Neural cell (in vitro differentiated cells): ENCODE data around the gene EXOC6B. TPM values are rescaled to one million over a fixed set of nuclear protein-coding genes. Genes with fewer than 3 reads are reported as not detected.
"Not testable (repeated sequence)": the region's sequence is repeated elsewhere in the genome, so short reads cannot be mapped to it uniquely, and the experiment has no call there.

Experiments used
- H2AFZ ChIP-seq: fragments of 200-600, 300-800 bp; sonication (generic), shearing (Covaris generic); 2 replicates; pipeline ENCODE4 v1.6.0; 2014; ENCODE audit warnings: low read depth, mild to moderate bottlenecking, antibody characterized with exemption, low read length, moderate library complexity
- H3F3A ChIP-seq: fragments of 200-600 bp; shearing (Covaris generic); 2 replicates; pipeline ENCODE4 v1.6.1; 2016; ENCODE audit warnings: mild to moderate bottlenecking, moderate library complexity, mixed read lengths, antibody characterized with exemption, low read length; ENCODE audit not compliant: insufficient read depth, poor library complexity, severe bottlenecking
- H3K27ac ChIP-seq: fragments of 200-600, 300-800 bp; sonication (generic), shearing (Covaris generic); 2 replicates; pipeline ENCODE4 v1.5.1; 2014; ENCODE audit warnings: mild to moderate bottlenecking, low read length, moderate library complexity
- H3K27me3 ChIP-seq: fragments of 300-800, 200-600 bp; sonication (generic), shearing (Covaris generic); 2 replicates; pipeline ENCODE4 v1.6.0; 2014; ENCODE audit warnings: mild to moderate bottlenecking, low read depth, low read length, moderate library complexity; ENCODE audit not compliant: insufficient read depth
- H3K36me3 ChIP-seq: fragments of 300-800, 200-600 bp; sonication (generic), shearing (Covaris generic); 2 replicates; pipeline ENCODE4 v1.5.1; 2014; ENCODE audit warnings: mild to moderate bottlenecking, antibody characterized with exemption, low read length, moderate library complexity; ENCODE audit not compliant: insufficient read depth
- H3K4me2 ChIP-seq: fragments of 300-800, 200-600 bp; sonication (generic), shearing (Covaris generic); 2 replicates; pipeline ENCODE4 v1.6.0; 2014; ENCODE audit warnings: mild to moderate bottlenecking, low read length
- H3K4me3 ChIP-seq: fragments of 300-800, 200-600 bp; sonication (generic), shearing (Covaris generic); 2 replicates; pipeline ENCODE4 v1.5.1; 2014; ENCODE audit warnings: mild to moderate bottlenecking, low read length, moderate library complexity
- H3K79me2 ChIP-seq: fragments of 200-600 bp; shearing (Covaris generic); replicated peaks from 2 replicates; pipeline ENCODE4 v1.6.0; 2014; ENCODE audit warnings: mild to moderate bottlenecking, low read length, moderate library complexity; ENCODE audit not compliant: insufficient read depth
- H3K9ac ChIP-seq: fragments of 300-800, 200-600 bp; sonication (generic), shearing (Covaris generic); 2 replicates; pipeline ENCODE4 v1.6.1; 2016; ENCODE audit warnings: mild to moderate bottlenecking, low read length, mixed read lengths
- H3K9me2 ChIP-seq: fragments of 200-600 bp; shearing (Covaris generic); 2 replicates; pipeline ENCODE4 v1.6.1; 2016; ENCODE audit warnings: mild to moderate bottlenecking, low read length, mixed read lengths; ENCODE audit not compliant: insufficient read depth
- H3K9me3 ChIP-seq: fragments of 200-600, 300-800 bp; sonication (generic), shearing (Covaris generic); 2 replicates; pipeline ENCODE4 v1.6.1; 2016; ENCODE audit warnings: mild to moderate bottlenecking, mixed run types, low read length, moderate library complexity, mixed read lengths
- H4K20me1 ChIP-seq: fragments of 200-600 bp; shearing (Covaris generic); 2 replicates; pipeline ENCODE4 v1.6.1; 2016; ENCODE audit warnings: mild to moderate bottlenecking, mixed run types; ENCODE audit not compliant: insufficient read depth
- EP300 ChIP-seq: fragments of 450-650 bp; conservative IDR thresholded peaks from 2 replicates; pipeline ENCODE4 v1.6.1; 2014; ENCODE audit warnings: antibody characterized with exemption, mild to moderate bottlenecking, moderate library complexity; ENCODE audit not compliant: poor library complexity, severe bottlenecking
- EZH2 ChIP-seq: fragments of 200-600, 300-800 bp; shearing (Covaris generic), sonication (generic); IDR thresholded peaks from 2 replicates; pipeline ENCODE4 v1.6.1; 2014; ENCODE audit warnings: antibody characterized with exemption, low read length, borderline replicate concordance, mild to moderate bottlenecking; ENCODE audit not compliant: insufficient read depth, poor library complexity, severe bottlenecking
- MXI1 ChIP-seq: fragments of 450-650 bp; conservative IDR thresholded peaks from 2 replicates; pipeline ENCODE4 v1.6.1; 2014; ENCODE audit warnings: antibody characterized with exemption, mild to moderate bottlenecking; ENCODE audit not compliant: poor library complexity, severe bottlenecking
- POLR2AphosphoS5 ChIP-seq: IDR thresholded peaks from 2 replicates; pipeline ENCODE4 v1.6.1; 2012
- RAD21 ChIP-seq: fragments of 450-650 bp; conservative IDR thresholded peaks from 2 replicates; pipeline ENCODE4 v1.6.1; 2014; ENCODE audit warnings: antibody characterized with exemption, mild to moderate bottlenecking, moderate library complexity
- SMC3 ChIP-seq: fragments of 450-650 bp; conservative IDR thresholded peaks from 2 replicates; pipeline ENCODE4 v1.6.1; 2014; ENCODE audit warnings: antibody characterized with exemption, mild to moderate bottlenecking, moderate library complexity; ENCODE audit not compliant: poor library complexity
- TAF1 ChIP-seq: IDR thresholded peaks from 2 replicates; pipeline ENCODE4 v1.6.1; 2012; ENCODE audit warnings: low read depth
- polyA plus RNA-seq: library from polyadenylated mRNA; depleted of rRNA; stranded (reverse); fragments of >200 nt; gene quantifications from 2 replicates; pipeline ENCODE4 v1.2.3, GENCODE V29; 2014
- TF ChIP-seq, protein P1 (sequence below): fragments of 450-650 bp; IDR thresholded peaks from 2 replicates; pipeline ENCODE4 v1.5.1; 2014; ENCODE audit warnings: antibody characterized with exemption, mild to moderate bottlenecking, moderate library complexity; ENCODE audit not compliant: poor library complexity, severe bottlenecking
- TF ChIP-seq, protein P2 (sequence below): IDR thresholded peaks from 2 replicates; pipeline ENCODE4 v1.6.1; 2012; ENCODE audit warnings: borderline replicate concordance

Gene EXOC6B
- polyA plus RNA-seq, 1 donor from 2014 or later, result 23.4 TPM

DNA sequence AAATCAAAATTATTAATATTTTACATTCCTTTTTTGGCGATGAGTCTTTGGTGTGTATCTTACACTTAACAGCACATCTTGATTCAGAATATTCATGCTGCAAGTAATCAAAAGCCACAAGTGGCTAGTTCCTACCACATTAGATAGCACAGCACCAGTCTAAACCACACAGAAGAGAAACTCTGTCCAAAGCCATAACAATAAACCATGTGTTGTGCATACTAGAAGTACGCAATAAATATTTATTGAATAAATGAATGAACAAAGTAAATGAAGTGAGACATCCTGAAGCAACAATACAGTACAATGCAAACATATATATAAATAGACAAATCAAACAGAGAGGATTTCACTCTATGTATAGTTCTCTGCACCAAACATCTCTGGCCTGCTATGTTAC lies 287.3 kb downstream of the EXOC6B start:
- no peaks in the 10 kb centered on the region for H3K36me3 ChIP-seq
- no peaks in the 10 kb centered on the region for H3K9me2 ChIP-seq
- no peak overlapping the region for H3K4me2 ChIP-seq
- H4K20me1 ChIP-seq, result no peaks in the 10 kb centered on the region
- H2AFZ ChIP-seq, result no peak overlapping the region
- no peaks in the 10 kb centered on the region for H3K27me3 ChIP-seq
- H3K9me3 ChIP-seq, result no peaks in the 10 kb centered on the region
- H3K4me3 ChIP-seq, result no peak overlapping the region
- no peaks in the 10 kb centered on the region for H3F3A ChIP-seq
- no peak overlapping the region for H3K9ac ChIP-seq
- H3K27ac ChIP-seq, result no peak overlapping the region
- no peak for TF ChIP-seq TAF1
- no peak for TF ChIP-seq EZH2
- no peaks in the 10 kb centered on the region for H3K79me2 ChIP-seq

DNA sequence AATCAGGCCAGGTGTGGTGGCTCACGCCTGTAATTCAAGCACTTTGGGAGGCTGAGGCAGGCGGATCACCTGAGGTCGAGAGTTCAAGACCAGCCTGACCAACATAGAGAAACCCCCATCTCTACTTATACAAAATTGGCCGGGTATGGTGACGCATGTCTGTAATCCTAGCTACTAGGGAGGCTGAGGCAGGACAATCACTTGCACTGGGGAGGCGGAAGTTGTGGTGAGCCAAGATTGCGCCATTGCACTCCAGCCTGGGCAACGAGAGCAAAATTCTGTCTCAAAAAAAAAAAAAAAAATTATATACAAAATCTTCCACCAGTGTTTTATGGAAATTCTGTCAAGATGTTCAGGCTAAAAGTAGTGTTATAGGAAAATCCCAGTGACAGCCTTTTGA lies 290.2 kb downstream of the EXOC6B start:
- not testable (repeated sequence) for H3K4me3 ChIP-seq, H3K36me3 ChIP-seq, H4K20me1 ChIP-seq, H3F3A ChIP-seq, H3K79me2 ChIP-seq, H3K9me3 ChIP-seq, H3K9me2 ChIP-seq, H3K27ac ChIP-seq, H3K27me3 ChIP-seq, H3K4me2 ChIP-seq, H3K9ac ChIP-seq, H2AFZ ChIP-seq

DNA sequence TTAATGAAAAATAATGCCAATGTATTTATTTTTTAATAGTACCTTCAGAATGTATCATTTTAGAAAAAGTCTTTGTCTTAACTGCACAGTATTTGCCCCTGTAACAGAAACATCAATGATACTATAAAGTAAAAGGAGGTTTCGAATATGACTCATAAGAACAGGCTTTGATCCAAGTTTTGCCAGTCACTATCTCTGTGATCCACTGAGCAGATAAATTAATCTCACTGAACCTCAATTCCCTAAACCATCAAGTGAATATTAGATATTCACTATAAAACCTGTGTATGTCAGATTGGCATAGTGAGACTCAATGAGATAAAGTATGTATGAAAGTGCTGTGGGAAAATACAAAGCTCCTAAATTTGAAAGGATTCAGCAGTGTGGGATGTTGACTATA lies 292.1 kb downstream of the EXOC6B start:
- no peak overlapping the region for H3K4me2 ChIP-seq
- no peaks in the 10 kb centered on the region for H3K36me3 ChIP-seq
- H3K4me3 ChIP-seq, result no peak overlapping the region
- H3K9me3 ChIP-seq, result no peaks in the 10 kb centered on the region
- no peaks in the 10 kb centered on the region for H3K9me2 ChIP-seq
- H4K20me1 ChIP-seq, result no peaks in the 10 kb centered on the region
- H3K9ac ChIP-seq, result no peak overlapping the region
- H2AFZ ChIP-seq, result no peak overlapping the region
- TF ChIP-seq, protein P1, sequence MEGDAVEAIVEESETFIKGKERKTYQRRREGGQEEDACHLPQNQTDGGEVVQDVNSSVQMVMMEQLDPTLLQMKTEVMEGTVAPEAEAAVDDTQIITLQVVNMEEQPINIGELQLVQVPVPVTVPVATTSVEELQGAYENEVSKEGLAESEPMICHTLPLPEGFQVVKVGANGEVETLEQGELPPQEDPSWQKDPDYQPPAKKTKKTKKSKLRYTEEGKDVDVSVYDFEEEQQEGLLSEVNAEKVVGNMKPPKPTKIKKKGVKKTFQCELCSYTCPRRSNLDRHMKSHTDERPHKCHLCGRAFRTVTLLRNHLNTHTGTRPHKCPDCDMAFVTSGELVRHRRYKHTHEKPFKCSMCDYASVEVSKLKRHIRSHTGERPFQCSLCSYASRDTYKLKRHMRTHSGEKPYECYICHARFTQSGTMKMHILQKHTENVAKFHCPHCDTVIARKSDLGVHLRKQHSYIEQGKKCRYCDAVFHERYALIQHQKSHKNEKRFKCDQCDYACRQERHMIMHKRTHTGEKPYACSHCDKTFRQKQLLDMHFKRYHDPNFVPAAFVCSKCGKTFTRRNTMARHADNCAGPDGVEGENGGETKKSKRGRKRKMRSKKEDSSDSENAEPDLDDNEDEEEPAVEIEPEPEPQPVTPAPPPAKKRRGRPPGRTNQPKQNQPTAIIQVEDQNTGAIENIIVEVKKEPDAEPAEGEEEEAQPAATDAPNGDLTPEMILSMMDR, result no peak
- TF ChIP-seq, protein P2, sequence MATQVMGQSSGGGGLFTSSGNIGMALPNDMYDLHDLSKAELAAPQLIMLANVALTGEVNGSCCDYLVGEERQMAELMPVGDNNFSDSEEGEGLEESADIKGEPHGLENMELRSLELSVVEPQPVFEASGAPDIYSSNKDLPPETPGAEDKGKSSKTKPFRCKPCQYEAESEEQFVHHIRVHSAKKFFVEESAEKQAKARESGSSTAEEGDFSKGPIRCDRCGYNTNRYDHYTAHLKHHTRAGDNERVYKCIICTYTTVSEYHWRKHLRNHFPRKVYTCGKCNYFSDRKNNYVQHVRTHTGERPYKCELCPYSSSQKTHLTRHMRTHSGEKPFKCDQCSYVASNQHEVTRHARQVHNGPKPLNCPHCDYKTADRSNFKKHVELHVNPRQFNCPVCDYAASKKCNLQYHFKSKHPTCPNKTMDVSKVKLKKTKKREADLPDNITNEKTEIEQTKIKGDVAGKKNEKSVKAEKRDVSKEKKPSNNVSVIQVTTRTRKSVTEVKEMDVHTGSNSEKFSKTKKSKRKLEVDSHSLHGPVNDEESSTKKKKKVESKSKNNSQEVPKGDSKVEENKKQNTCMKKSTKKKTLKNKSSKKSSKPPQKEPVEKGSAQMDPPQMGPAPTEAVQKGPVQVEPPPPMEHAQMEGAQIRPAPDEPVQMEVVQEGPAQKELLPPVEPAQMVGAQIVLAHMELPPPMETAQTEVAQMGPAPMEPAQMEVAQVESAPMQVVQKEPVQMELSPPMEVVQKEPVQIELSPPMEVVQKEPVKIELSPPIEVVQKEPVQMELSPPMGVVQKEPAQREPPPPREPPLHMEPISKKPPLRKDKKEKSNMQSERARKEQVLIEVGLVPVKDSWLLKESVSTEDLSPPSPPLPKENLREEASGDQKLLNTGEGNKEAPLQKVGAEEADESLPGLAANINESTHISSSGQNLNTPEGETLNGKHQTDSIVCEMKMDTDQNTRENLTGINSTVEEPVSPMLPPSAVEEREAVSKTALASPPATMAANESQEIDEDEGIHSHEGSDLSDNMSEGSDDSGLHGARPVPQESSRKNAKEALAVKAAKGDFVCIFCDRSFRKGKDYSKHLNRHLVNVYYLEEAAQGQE, result no peak
- TF ChIP-seq SMC3, result no peak
- no peak for TF ChIP-seq EZH2
- TF ChIP-seq EP300, result no peak
- TF ChIP-seq POLR2AphosphoS5, result no peak
- TF ChIP-seq TAF1, result no peak
- TF ChIP-seq RAD21, result no peak
- TF ChIP-seq MXI1, result no peak
- H3K27ac ChIP-seq, result no peak overlapping the region
- no peaks in the 10 kb centered on the region for H3K27me3 ChIP-seq
- H3F3A ChIP-seq, result no peaks in the 10 kb centered on the region
- no peaks in the 10 kb centered on the region for H3K79me2 ChIP-seq
